HG03520 (cell line): ENCODE measurements around the gene CNTRL.

Source experiments
- ATAC-seq: cut with Tn5 transposase; IDR thresholded peaks from one replicate; pipeline ENCODE4 v1.9.1; 2021; ENCODE audit warnings: mild to moderate bottlenecking, moderate library complexity; ENCODE audit not compliant: unreplicated experiment

CNTRL gene

GRCh38 chr9:121179930-121180681, 105.4 kb downstream of the CNTRL start:
- no peak for ATAC-seq

GRCh38 chr9:121182101-121182836, 107.5 kb downstream of the CNTRL start:
- no peak for ATAC-seq

DNA sequence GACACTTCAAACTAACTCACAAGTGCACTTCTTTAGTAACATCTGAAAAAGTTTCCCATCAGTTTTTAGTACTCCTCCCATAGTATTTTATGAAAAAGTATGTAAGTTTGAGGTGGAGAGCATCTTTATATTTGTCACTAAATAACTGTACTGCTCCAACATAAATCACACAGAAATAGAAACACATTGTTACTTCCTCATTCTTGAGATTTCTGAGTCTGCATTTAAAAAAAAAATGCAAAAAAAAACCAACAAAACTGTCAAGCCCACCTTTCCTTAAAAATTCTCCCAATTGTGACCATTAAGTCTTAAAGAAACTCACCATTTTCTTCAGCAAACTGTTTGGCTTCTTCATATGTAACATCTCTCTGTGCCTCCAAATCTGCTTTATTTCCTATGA, 108.2 kb downstream of the CNTRL start:
- ATAC-seq: no peak

GRCh38 chr9:121183666-121184423, 109.1 kb downstream of the CNTRL start:
- ATAC-seq: no peak

DNA sequence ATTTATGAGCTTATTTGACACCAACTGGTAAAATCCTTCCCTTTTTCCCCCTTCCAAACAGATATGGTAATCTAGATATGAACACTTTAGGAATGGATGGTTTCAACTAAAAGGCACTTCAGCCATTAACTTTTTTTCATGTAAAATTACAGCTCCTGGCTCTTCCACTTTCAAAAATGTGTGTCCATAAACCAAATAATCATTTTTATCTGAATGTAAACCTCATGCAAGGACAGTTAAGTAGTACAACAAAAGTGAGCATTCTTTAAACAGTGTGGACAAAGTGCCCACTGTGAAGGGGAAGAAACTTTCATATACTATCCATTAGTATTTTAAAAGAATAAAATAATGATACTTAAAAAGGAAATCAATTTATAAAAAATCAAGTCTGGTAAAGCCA, 109.7 kb downstream of the CNTRL start:
- no peak for ATAC-seq

DNA sequence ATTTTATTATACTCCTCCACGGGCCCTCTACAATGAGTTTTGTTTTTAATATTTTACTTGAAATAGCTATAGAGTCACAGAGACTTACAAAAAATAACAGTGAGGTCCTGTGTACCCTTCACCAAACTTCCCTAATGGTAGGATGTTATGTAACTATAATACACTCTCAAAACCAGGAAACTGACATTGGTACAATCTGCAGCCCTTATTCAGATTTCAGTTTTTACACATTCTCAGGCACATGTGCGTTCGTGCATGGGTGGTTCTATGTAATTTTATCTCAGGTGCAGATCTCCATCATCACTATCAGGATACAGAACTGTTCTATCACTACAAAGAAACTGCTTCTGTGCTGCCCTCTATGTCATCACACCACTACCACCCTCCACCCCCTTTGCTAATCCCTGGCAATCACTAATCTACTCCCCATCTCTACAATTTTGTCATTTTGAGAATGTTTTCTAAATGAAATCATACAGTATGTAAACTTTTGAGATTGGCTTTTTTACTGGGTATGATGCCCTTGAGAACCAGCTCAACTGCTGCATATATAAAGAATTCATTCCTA, 110.5 kb downstream of the CNTRL start:
- ATAC-seq: no peak

- ATAC-seq: no peak
These were observed 111.1 kb downstream of the CNTRL start for GRCh38 chr9:121185774-121186403.

GRCh38 chr9:121187636-121188305, 113.0 kb downstream of the CNTRL start:
- ATAC-seq: no peak

- ATAC-seq: no peak
These were observed 114.3 kb downstream of the CNTRL start for GRCh38 chr9:121189006-121189405.

- ATAC-seq: no peak
These were observed 114.9 kb downstream of the CNTRL start for GRCh38 chr9:121189660-121190059.

GRCh38 chr9:121191235-121191634, 116.5 kb downstream of the CNTRL start:
- no peak for ATAC-seq

DNA sequence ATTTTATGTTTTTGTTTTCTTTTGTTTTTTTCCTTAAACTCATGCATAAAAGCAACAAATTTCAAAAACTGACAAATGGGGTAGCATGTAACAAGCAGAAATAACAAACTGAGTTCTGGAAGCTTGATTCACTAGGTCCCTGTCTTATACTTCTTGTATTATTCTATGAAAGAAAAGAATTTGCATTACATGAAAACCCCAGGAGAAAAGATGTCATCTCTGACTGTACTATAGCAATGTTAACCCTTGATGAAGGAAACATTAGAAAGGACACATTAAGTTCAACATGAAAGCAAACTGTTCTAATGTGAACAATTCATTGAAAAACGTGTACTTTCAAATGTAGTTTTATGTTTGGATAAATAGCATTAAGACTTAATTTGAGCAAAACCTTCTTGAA, 117.8 kb downstream of the CNTRL start:
- ATAC-seq: no peak

- ATAC-seq: no peak
These were observed 118.3 kb downstream of the CNTRL start for GRCh38 chr9:121192959-121193640.

DNA sequence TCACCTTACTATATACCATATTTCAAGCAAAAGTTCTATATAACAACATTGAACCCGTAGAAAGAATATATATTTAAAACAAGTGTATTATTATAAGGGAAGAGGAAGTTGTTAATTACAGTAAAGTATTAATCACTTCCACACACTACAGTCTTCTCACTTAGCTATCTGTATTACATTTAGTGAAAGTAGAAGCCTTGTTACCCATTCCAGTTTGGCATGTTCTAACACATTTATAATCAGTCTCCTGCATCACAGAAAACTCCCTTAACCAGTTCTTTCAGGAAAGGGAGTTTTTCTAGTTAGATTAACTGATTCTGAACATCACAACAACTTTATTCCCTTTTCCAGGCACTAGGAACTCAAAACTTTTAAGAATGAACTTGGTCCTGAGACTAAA, 120.0 kb downstream of the CNTRL start:
- ATAC-seq: no peak

DNA sequence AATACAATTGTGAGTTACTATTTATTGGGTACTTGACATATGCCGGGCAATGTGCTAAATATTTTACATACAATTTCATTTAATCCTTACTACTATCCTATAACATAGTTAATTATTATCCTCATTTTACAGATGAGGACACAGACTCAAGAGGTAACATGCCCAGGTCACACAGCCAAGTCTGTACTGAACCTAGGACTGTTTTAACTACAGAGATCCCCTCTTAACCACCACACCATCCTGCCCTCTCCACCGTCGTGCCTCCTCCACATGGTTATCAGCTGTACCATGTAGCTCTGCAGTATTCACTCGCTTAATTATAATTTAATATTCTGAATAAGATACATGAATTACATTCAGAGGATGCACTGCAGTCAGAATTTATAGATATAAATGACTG, 121.6 kb downstream of the CNTRL start:
- no peak for ATAC-seq

GRCh38 chr9:121197132-121197531, 122.4 kb downstream of the CNTRL start:
- ATAC-seq: no peak

DNA sequence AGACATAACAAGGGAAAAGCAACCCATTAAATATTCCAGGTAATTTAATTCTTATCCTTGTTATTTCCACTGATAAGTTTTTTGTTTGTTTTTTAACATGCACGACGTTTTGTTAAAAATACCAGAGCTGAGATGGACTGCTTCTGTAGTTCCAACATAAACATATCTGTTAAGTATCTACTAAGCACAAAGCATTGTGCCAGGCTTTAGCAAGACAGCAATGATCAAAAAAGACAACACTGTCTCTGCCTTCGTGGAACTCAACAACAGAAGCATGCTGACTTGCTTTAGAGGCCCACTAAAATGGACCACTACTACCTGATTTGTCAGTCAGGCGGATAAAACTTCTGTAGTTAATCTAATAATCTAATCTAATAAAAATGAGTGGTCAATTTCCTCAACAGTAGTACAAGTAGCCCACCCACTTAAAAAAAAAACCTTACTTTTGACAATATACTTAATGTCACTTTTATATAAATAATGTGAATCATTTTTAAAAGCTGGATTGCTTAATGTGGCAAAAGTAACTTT, 123.8 kb downstream of the CNTRL start:
- no peak for ATAC-seq

DNA sequence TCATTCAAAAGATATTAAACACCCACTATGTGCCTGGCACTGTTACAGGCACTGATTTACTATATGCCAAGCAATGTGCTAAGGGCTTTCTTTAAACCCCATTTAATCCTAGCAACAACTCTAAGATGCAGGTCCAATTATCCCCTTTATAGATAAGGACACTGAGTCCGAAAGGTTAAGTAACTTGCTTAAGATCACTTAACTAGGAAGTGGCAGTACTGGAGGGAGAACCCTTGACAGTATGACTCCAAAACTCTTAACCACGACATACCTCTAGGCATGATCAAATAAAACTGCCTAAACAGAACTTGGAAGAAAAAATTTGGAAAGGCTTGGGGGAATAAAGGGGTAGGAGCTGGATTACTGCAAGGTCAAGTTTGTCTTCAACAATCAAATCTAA, 125.2 kb downstream of the CNTRL start:
- no peak for ATAC-seq

DNA sequence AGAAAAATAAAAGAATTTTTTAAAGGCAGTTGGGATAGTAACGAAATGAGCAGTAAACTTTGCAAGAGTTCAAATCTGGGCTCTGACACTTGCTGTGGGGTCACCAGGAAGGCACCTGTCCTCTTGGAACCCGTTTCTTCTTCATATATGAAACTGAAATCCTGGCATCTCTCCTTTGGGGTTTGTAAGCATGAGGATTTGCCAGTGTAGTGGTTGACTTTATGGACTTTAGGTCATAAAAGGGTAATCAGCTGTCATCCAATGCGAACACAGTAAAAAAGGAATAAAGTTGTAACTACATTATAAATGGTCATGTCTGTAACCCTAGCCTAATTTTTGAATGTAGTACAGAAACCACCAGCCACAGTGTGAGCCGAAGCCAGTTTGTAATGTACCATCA, 125.6 kb downstream of the CNTRL start:
- ATAC-seq: no peak
